Kidney tubule cell (primary cell): ENCODE data around the gene ACOT7.

Source experiments
- DNase-seq: peaks from one replicate; pipeline ENCODE4 v3.0.0-alpha.2; 2018; ENCODE audit warnings: low spot score

ACOT7 gene

GRCh38 chr1:6424000-6424565 lies 30.5 kb upstream of the ACOT7 start:
- DNase-seq = no peak

- peak; percentile 86 for DNase-seq
Measured at GRCh38 chr1:6423321-6423999, 29.9 kb upstream of the ACOT7 start.

GRCh38 chr1:6421266-6421665 lies 27.7 kb upstream of the ACOT7 start:
- DNase-seq = no peak

GRCh38 chr1:6420454-6421042 lies 27.0 kb upstream of the ACOT7 start:
- no peak for DNase-seq

GRCh38 chr1:6419804-6420453 lies 26.4 kb upstream of the ACOT7 start, which contains the start of gene HES2:
TSS of gene HES2 (minus strand) at chr1:6419919. CDS start at chr1:6419820, 99 bp downstream.
- no peak for DNase-seq

GRCh38 chr1:6419397-6419803 lies 25.8 kb upstream of the ACOT7 start:
- no peak for DNase-seq

GRCh38 chr1:6418668-6419396 lies 25.3 kb upstream of the ACOT7 start:
- no peak for DNase-seq

GRCh38 chr1:6417961-6418667 lies 24.5 kb upstream of the ACOT7 start:
- no peak for DNase-seq

- DNase-seq = no peak
Measured at GRCh38 chr1:6416906-6417305, 23.3 kb upstream of the ACOT7 start.

GRCh38 chr1:6416295-6416656 lies 22.7 kb upstream of the ACOT7 start:
- DNase-seq = no peak

GRCh38 chr1:6414881-6415626 lies 21.5 kb upstream of the ACOT7 start:
- DNase-seq = no peak

GRCh38 chr1:6414443-6414844 lies 20.9 kb upstream of the ACOT7 start:
- peak; percentile 66 for DNase-seq

- DNase-seq = no peak
Measured at GRCh38 chr1:6412896-6413295, 19.3 kb upstream of the ACOT7 start.

GRCh38 chr1:6410248-6410893 lies 16.8 kb upstream of the ACOT7 start:
- DNase-seq = no peak

GRCh38 chr1:6409733-6410132 lies 16.2 kb upstream of the ACOT7 start:
- DNase-seq = no peak

GRCh38 chr1:6409053-6409452 lies 15.5 kb upstream of the ACOT7 start:
- no peak for DNase-seq

- DNase-seq = no peak
Measured at GRCh38 chr1:6408023-6408422, 14.5 kb upstream of the ACOT7 start.

GRCh38 chr1:6401673-6402072 lies 8.1 kb upstream of the ACOT7 start:
- DNase-seq = no peak

GRCh38 chr1:6399294-6399693 lies 5.7 kb upstream of the ACOT7 start:
- no peak for DNase-seq

GRCh38 chr1:6397844-6398441 lies 4.4 kb upstream of the ACOT7 start:
- no peak for DNase-seq
